Measurements from ENCODE around the gene CDH4.

The CDH4 gene

DNA sequence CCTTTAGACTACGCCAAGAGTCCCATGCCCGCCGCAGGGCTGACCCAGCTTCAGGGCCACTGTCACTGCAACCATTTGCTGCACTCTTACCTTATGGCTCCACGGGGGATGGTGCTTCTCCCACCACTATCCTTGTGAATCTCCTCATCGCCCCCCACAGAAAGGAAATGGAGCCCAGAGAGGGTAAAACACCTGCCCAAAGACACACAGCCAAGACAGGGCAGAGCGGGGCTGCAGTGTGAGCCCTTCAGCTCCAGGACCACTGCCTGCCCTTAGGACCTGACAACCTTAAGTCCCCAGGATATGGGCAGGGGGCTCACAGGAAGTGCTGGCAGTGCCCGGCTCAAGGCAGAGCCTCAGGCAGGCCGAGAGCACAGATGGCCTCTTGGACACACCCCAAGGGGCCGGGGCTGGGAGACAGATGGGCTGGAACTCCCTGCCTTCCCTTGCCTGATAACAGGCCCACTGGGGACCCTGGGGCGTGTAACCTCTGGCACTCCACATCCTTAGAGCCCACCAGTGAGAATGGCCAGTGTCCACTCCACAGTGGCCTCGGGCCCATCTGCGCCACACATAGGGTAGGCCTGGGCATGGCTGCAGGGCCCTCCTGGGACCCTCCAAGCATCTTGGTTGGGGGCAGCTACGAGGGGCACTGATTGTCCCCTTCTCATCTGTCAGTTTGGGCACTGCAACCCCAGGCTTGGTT, 548.5 kb downstream of the CDH4 start:
- no peak for DNase-seq

- DNase-seq: no peak
Observed at GRCh38 chr20:61801065-61801360, 549.0 kb downstream of the CDH4 start.

GRCh38 chr20:61801428-61801827, 549.4 kb downstream of the CDH4 start:
- DNase-seq: no peak

DNA sequence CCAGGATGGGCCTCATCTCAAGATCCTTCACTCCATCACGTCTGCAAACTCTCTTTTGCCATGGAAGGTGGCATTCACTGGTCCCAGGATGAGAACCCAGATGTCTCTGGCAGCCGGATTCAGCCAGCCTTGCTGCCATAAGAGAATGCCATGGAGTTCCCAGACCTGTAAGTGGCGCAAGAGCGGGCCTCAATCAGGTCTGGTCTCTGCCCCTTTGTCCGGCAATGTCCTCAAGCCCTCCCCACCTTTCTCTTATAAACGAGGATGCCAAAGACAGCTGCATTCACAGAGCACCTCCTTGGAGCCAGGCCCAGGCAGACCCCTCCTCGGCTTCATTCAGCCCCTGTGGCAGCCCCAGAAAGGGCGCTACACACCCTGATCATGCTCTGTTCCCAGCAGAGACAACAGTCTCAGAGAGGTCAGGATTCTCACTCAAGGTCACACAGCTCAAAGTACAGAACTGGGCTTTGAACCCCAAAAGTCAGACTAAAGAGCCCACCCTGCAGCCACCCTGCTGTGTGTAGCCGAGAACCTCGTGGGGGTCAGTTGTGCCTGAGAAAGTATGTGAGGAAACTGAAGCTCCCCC, 549.9 kb downstream of the CDH4 start:
- DNase-seq: no peak

GRCh38 chr20:61802721-61803311, 550.8 kb downstream of the CDH4 start:
- DNase-seq: no peak

GRCh38 chr20:61803416-61803914, 551.4 kb downstream of the CDH4 start:
- DNase-seq: no peak

- DNase-seq: peak in 1 of 51 donors; percentile 34
Observed at GRCh38 chr20:61803915-61804751, 552.1 kb downstream of the CDH4 start.

- no peak for DNase-seq
Observed at GRCh38 chr20:61804752-61805295, 552.8 kb downstream of the CDH4 start.

- DNase-seq: no peak
Observed at GRCh38 chr20:61805365-61805764, 553.3 kb downstream of the CDH4 start.

GRCh38 chr20:61805781-61806180, 553.7 kb downstream of the CDH4 start:
- DNase-seq: no peak

- no peak for DNase-seq
Observed at GRCh38 chr20:61806314-61806713, 554.3 kb downstream of the CDH4 start.

GRCh38 chr20:61806995-61807394, 554.9 kb downstream of the CDH4 start:
- DNase-seq: no peak

DNA sequence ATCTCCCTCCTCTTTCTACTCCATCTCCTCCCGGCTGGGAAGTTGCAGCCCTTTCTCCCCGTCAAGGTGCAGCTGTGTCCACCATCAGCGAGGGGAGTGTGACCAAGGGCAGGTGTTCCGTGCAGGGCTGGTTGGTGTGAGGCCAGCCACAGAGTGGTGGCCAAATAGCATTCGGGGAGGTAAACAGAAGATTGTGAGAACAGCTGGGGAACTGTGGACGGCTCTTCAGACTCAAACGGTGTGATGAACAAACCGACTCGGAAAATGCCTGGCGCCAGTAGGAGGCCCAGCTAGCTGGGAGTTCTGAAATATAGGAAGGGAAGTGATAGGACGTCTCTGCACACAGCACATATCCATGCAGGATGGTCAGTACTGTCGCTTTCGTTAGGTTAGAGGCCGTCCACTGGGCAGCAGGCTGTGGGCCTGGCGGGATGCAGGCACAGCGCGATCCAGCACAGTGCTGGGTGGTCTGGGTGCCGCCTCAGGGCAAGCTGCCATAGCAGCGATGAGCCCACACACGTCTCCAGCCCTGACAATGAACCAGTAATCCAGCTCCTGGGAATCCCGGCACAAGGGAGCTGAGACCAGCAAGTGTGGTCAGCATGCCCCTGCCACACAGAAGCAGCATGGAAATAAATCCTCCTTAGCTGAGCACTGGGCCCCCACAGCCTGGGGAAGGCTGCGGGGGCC, 555.6 kb downstream of the CDH4 start:
- DNase-seq: no peak

DNA sequence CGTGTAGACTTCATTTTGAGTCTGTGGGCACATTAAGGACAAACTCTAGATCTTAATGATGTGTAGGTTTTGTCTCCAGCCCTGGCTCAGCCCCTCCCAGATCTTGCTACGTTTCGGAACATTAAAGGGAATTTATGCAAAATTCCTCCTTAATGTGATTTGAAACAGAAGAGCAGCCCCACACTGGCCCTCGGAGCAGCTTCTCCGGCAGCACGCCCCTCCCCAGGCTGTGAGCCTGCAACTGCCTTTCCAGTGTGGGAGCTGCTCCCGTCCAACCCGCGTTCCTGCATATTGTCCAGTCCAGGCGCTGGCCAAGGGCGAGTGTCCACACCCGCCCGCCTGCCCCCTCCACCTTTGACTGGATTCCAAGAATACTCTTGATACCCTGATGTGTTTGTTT, 556.4 kb downstream of the CDH4 start:
- peak in 3 of 51 donors; percentile 7 to 13 (median 9) for DNase-seq

DNA sequence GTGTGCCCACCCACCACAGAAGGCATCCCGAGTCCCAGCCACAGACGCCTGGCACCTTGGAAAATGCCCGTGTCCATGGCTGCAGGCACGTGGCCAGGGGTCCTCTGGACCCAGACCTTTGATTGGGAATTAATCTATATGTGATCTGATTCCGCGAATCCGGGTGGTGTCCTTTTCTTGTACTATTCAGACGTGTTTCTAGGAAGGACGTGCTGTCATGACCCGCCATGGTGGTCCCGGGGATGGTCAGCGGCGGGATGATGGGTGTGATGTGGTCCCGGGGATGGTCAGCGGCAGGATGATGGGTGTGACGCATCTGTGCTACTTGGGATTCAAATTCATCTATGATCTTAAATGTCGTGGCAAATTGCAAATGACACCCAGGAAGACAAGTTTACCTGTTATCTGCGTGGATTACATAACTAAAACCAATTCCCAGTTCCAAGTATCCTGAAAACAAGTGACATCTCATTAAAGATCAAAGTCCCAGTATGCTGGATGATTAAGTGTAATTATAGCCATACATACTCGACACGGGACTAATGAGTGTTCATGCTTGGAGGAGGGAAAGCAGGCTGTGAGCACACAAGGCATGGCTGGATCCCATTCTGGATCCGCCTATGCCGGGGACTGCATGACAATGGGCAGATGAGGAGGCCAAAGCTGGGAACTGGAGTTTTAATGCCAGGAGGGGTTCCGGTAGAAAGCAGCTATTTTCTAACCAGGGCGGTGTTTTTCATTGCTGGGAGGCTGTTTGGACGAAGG, 557.1 kb downstream of the CDH4 start:
- DNase-seq: no peak

DNA sequence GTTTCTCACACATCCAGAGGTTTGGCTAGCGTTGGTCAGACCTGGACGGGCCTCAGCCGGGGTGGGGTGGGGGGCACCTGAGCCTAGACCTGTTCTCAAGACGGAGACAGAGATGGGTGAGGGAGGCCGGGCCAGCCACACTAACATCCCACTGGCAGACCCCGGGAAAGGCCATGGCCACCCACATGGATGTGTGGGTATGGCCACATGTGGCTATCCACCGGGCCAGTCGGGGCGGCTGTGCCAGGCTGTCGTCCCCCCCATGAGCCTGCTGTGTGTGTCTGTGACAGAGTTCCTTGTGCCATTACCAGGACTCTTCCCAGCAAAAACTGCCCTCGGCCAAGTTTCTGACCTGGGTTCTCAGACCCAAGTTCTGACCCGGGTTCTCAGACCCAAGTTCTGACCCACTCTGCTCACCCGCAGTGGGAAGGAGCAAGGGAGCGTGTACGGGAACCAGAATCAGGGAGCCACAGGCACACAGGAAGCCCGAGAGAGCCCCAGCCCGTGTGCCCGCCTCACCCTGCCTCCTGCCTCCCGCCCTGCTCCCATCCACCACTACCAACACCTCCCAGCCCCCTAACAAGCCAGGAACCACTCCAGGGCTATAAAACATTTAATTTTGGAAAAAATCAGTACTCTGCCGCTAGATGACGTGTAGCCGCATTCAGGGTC, 558.1 kb downstream of the CDH4 start:
- no peak for DNase-seq

DNA sequence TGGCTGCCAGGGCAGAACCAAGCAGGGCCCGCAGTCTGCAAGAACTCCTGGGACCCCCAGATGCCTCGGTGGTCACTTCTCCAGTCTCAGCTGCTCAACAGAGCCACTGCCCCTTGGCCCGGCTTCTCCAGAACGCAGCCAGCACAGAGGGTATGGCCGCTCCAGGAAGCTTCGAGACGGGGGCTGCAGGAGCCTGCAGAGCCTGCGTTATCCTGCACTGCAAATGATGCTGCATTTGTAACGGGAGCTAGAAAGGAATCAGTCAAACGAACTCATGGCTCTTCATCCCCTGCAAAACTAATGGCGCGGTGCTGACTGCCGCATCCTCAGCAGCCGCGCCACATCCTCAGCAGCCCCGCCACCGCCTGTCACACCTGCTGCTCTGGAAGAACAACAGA, 558.7 kb downstream of the CDH4 start:
- no peak for DNase-seq

- no peak for DNase-seq
Observed at GRCh38 chr20:61811166-61811565, 559.1 kb downstream of the CDH4 start.

DNA sequence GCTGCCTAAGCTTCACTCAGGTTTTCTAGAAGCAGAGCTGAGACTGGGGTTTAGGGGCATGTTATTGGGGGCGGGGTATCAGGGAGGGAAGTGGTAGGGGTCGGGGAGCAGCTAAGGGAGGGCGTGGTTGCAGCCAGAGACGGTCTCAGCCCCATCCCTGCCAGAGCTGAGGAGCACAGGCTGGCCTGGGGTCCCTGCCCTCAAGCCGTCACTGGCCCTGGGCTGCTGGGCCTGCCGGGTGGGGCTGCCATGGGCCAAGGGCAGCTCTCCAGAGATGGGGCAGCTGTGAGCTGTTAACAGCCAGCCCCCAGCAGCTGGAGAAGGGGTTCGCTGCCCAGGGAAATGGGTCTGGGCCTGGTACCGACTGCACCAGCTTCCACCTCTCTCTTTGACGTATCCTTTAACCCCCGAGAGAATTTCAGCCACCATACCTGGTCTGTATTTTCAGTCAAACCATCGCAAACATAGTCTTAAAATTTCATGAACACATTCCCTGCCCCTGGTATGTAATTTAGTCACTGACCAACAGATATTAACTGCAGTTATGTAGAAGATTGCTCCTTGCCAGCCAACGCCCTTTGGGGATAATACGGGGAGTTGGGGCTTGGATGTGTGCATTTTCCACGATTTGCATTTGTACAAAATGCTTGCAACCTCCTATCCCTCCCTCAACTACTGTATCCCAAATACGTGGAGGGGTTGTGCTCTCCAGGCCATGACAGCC, 560.2 kb downstream of the CDH4 start:
- DNase-seq: no peak
